ENCODE data around the gene KRTCAP3.

Gene KRTCAP3

DNA sequence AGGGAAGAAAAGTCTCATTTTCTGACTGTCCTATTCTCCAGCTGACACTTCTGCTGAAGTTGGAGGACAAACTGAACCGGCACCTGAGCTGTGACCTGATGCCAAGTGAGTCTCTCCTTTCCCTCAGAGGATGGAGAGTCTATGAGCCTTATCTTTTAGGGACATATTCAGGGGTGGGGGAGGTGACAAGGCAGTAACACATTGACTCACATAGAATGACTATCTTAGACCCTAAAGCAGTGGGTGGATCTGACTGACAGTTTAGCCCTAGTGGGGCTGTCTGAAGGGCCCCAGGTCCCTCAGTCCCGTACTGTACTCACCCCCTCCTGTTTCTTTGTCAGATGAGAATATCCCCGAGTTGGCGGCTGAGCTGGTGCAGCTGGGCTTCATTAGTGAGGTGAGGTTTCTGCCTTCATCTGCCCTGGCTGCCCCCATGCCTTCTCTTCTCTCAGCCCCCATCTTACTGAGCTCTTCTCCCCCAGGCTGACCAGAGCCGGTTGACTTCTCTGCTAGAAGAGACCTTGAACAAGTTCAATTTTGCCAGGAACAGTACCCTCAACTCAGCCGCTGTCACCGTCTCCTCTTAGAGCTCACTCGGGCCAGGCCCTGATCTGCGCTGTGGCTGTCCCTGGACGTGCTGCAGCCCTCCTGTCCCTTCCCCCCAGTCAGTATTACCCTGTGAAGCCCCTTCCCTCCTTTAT, 805 bp upstream of the KRTCAP3 start:
- DNase-seq (ENCODE audit: low spot score) = peak; percentile 92

DNA sequence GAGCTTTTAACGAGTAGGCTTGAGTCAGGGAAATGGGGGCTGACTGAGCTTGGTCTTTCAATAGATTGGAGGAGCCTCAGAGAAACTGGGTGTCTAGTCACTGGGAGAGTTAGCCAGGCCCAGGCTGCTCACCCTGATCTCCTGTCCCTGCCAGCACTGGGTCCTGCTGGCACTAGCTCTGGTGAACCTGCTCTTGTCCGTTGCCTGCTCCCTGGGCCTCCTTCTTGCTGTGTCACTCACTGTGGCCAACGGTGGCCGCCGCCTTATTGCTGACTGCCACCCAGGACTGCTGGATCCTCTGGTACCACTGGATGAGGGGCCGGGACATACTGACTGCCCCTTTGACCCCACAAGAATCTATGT, 720 bp downstream of the KRTCAP3 start:
- peak; percentile 42 for DNase-seq (ENCODE audit: low spot score)

DNA sequence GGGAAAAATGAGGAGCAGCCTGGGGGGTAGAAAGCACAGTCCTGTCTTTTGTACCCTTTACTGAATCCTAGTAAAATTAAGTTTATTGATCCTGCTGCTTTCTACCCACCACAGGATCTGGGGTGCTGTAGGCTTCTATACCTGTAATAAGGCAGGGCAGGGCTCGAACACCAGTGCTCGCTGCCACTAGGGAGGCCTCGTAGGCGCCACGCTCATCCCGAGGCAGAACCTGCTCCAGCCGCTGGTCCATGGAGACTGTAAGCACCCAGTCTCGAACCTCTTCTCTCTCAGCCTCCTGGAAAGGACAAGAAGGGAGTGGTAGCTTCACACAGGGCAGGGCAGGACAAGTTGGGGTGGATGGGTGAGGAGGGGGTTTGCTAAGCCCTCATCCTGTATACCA, 3.0 kb downstream of the KRTCAP3 start:
- no peak for DNase-seq (ENCODE audit: low spot score)

DNA sequence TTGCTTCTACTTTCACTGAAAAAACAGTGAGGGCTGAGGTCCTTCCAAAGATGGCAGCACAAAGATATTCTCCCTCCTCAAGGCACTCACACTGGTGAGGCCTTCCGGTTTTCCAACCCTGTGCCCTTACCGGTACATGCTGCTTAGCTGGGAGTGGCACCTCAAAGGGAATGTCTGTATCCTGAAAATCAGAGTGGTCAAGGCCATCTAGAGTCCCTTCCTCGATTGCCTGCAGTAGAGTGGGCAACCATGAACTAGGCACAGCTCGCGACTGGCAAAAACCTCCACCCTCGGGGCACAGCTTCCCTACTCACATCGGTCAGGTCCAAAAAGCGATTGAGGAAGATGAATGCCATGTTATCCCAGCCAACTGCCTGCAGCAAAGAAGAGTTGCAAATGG, 3.4 kb downstream of the KRTCAP3 start:
- DNase-seq (ENCODE audit: low spot score) = no peak

DNA sequence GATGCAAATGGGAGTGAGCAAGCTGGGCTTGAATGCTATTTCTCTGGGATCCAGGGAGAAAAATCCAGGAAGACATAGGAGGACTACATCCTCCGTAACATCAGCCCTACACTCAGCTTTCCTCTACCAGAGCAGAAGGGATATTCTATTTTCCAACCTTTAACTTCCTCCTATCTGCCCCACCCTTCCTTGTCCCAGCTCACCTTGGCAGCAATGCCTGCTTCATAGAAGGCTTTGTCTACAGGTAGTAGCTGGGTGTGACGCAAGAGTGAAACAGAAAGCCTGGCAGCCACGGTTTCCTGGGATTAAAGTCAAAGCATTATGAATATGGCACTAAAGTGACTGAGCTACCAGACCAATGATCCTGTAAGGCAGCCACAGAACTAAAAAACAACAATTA, 3.9 kb downstream of the KRTCAP3 start:
- no peak for DNase-seq (ENCODE audit: low spot score)

DNA sequence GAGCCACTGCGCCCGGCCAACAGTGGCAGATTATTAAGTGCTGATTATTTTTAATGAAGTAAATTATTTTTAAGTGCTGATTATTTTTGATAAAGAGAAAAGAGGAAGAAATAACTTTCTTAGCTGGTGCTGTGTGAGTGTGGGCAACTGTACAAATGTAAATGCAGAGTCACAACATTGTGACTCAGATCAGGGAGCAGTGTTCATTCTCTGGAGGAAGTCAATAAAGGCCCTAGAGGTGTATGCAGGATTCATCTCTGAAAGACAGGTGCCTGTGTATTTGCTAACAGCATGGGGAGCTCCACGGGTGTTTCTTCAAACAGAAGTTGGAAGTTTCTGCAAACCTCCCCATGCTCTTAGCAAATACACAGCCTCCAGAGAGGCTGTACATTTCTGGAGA, 6.2 kb downstream of the KRTCAP3 start:
- DNase-seq (ENCODE audit: low spot score) = no peak

DNA sequence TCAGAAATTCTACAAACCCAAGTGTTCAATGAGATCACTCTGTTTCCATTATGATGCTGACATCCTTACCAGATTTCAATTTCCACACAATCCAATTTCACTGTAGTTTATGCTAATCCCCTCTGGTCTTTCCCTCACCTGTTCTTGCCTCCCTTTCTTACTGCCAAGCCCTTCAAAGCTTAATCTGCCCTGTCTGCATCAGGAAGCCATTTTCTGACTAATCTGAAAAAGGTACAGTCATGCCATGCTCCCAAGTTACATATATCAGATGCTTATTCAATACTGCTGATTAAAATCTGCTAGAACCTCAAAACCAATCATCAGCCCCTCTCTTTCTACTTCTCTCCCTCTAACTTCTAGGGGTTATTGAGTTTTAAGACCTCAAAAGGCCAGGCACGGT, 8.9 kb downstream of the KRTCAP3 start:
- DNase-seq (ENCODE audit: low spot score) = no peak

DNA sequence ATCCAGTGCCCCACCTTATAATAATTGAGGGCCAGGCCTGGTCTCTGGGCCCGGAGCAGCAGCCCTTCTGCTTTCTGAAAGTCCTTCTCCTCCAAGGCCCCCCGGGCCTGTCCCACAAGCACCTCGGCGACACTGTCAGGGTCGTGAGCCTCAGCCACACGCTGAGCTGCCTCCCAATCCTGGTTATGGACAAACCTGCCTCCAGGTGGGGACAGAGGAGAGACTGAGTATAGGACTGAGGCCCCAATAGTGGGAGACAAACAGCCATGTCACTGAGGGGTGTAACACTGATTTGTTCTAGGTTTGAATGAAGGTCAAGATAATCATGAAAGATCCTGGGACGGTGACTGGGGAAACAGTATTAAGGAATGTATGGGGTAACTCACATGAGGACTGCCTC, 11.8 kb downstream of the KRTCAP3 start:
- DNase-seq (ENCODE audit: low spot score) = no peak

DNA sequence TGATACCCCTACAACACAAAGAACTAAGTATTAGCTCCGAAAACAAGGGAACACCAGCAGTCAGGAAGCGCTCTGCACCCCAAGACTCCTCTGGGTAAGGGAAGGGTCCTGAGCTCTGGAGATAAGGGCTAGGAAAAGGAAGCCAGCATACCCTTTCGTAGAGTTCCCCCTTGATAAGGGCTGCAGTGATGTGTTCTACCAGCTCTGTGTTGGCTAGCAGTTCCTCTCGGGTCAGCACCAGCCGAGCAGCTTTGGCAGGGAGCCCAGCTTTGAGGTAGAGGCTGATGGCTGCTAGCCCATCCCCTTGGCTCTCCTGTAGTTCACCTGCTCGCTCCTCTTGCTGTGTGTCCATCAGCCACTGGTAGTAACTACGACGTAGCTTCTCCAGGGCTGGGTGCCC, 18.9 kb downstream of the KRTCAP3 start:
- DNase-seq (ENCODE audit: low spot score) = peak; percentile 41

DNA sequence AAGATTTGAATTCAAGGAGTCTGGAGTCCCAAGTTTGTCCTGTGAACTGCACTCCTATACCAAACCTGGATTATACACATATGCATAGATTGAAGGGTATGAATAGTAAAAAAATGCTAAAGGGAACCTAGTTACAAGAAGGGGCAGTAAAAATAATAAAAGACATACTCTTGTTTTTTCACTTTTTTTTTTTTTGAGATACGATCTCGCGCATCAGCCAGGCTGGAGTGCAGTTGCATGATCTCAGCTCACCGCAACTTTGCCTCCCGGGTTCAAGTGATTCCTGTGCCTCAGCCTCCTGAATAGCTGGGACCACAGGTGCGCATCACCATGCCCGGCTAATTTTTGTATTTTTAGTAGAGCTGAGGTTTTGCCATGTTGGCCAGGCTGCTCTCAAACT, 22.3 kb downstream of the KRTCAP3 start:
- no peak for DNase-seq (ENCODE audit: low spot score)

DNA sequence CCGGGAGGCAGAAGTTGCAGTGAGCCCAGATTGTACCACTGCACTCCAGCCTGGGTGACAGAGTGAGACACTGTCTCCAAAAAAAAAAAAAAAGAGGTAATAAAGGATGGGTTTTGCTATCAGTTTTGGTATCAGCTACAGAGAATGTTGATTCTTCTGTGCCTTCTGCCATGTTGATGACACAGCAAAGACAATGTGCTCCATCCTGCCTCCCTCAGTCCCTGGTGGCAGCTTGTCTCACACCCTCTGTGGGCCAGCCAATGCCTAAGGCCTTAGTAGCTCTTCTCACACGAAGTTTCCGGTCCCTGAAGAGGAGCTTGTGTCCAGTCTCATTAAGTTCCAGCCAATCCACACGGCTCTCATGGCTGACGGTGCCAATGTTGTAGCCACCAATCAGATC, 29.8 kb downstream of the KRTCAP3 start:
- DNase-seq (ENCODE audit: low spot score) = no peak

DNA sequence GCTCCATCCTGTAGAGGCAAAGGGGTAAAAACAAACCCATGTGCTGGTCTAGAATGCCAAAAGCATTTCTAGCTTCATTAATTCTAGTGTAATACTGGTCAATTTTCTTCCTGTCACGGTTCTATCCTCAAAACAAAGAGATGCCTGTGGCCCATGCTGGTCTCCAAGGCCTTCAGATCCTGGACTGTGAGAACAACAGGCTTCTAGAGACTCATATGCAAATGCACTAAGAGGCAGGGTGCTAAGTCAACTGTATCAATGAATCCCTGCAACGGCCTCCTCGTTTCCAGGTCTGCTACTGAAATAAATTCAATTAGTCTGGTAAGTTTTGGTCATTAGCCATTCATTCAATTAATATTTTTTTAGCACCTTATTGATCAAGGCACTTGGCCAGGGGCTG, 43.3 kb downstream of the KRTCAP3 start:
- no peak for DNase-seq (ENCODE audit: low spot score)

DNA sequence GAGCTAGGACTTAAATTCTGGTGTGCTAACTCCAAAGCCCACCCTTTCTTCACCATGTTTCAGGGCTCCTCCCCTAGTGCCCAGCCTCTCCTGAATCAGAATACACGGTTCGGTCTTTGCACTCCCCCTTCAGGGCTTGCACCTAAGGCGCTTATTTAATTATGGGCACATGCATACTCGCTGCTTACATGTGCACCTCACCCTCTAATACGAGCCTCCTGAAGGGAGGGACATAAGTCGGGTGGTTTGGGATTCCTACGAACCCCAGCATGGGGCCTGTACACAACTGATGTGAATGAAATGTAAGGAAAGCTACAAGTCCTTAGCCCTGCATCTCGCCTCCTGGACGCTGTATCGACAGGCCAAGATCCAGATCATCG, 46.9 kb downstream of the KRTCAP3 start:
- DNase-seq (ENCODE audit: low spot score) = peak; percentile 45

DNA sequence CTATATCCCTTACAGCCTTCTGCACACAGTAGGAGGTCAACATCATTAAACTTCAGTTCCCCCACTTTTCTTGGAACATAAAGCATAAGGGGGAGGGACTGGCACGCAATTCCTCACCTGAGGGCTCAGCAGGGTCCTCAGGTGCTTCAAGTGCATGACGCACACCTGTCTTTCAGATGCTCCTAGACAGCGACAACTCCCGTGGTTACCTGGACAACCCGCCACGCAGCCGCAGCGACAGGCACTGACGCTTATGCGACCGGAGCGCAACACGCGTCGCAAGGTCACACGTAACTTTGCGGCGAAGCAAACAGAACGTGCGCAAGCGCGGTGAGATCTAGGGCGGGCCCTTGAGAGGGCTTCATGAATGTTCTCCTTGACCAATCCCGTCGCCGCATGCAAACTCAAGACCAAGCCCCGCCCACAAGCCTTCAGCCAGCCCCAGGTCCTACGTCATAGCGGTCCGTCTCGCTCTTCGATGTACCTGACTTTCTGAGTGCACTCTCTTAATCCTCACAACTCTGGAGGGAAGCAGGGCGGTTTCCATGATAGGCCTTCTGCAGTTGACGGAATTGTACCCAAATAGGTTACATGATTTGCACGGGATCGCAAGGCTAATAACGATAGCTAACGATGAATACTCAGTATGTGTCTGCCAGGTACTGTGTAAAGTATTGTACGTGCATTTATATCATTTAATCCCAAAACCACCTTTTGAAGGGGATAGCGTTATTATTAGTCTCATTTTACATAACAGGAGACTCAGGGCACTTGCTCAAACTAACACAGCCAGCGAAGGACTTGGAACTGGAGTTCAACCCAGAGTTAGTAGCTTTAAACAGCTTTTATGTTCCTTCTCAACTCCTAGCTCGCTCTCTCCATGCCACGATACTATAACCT, 47.6 kb downstream of the KRTCAP3 start, which contains the start of gene IFT172:
TSS of gene IFT172 (minus strand) at position 246 of the 900 bp plus-strand sequence. CDS start at position 156, 90 bp downstream.
- peak; percentile 100 for DNase-seq (ENCODE audit: low spot score)

DNA sequence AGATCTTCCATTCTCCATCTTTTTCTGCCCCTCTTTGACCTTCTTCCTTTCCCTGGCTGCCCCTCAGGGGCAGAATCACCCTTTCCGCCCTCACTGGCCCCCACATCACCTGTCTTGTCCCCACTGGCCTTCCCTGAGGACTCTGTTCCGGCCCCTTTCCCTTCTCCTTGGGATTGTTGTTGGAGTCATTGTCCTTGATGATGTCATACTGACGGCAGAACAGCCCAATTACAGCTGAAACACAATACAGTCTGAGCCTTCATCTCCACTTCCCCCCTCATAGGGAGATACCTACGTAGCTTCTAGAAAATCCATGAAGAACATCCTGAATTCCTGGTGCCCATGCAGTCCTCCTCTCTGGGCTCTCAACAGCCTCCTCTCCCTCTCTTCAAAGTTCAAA, 50.4 kb downstream of the KRTCAP3 start:
- DNase-seq (ENCODE audit: low spot score) = no peak

DNA sequence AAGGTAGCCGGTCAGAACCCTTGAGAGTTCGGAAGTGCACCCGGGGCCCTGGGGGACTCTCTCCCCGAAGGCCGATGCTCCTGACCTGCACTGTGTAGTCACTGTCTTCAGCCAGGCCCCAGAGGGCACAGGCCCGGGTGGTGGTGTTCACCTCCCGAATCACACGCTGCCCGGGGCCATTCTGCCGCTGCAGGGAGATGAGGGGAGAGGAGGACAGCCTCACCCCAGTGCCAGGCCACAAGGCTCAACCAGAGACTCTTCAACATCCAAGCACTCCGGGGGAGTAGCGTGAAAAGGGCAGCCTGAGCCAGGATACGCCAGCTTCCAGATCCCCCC, 51.7 kb downstream of the KRTCAP3 start:
- no peak for DNase-seq (ENCODE audit: low spot score)

Data from hematopoietic multipotent progenitor cell treated with erythropoietin and hydrocortisone succinate and interleukin-3 and kit ligand, for 15 days (in vitro differentiated cells).